ENCODE results near the gene GRIA1.
A peak's percentile ranks its signal among the peaks of the same experiment; 100 is the strongest.

GRIA1 gene

GRCh38 chr5:153555420-153556114 lies 65.1 kb downstream of the GRIA1 start:
- Histone ChIP-seq H2BK12ac (ENCODE audit: low read length in 2 of 2) (peak overlapping the region; percentile 69 to 73), H2BK120ac (ENCODE audit: low read depth, low read length) (no peak overlapping the region), H3K4me3 (ENCODE audit: insufficient read depth in 1 of 2, low read depth in 1 of 2, low read length in 2 of 2) (peak overlapping the region in 1 of 2 experiments; percentile 27), H3K9ac (ENCODE audit: low read length) (no peak overlapping the region), H4K91ac (ENCODE audit: low read length) (peak overlapping the region; percentile 3), H3K9me3 (ENCODE audit: control insufficient read depth, low read length) (no peaks in the 10 kb centered on the region), H3K18ac (ENCODE audit: low read depth in 1 of 2, low read length in 2 of 2) (peak overlapping the region in 1 of 2 experiments; percentile 14), H3K27me3 (ENCODE audit: control insufficient read depth in 1 of 2, insufficient read depth in 1 of 2, low read length in 2 of 2) (no peaks in the 10 kb centered on the region), H3K23ac (ENCODE audit: low read length in 2 of 2) (no peak overlapping the region), H2BK5ac (ENCODE audit: low read depth, low read length, poor library complexity, severe bottlenecking) (no peak overlapping the region), H3K27ac (ENCODE audit: low read length, poor library complexity, severe bottlenecking) (no peak overlapping the region), H3K14ac (ENCODE audit: low read length in 2 of 2) (peak overlapping the region in 1 of 2 experiments; percentile 62), H2AK5ac (ENCODE audit: low read length, severe bottlenecking) (no peak overlapping the region), H3K4me1 (ENCODE audit: control insufficient read depth, insufficient read depth, low read depth, low read length) (peaks cover 4% of the 10 kb centered on the region), H4K8ac (ENCODE audit: low read length) (peak overlapping the region; percentile 78), H3K4ac (ENCODE audit: low read depth in 1 of 2, low read length in 2 of 2) (no peak overlapping the region), H3K79me1 (replicated peaks; ENCODE audit: low read length, poor library complexity, severe bottlenecking) (no peaks in the 10 kb centered on the region), H3K36me3 (ENCODE audit: control insufficient read depth in 1 of 2, insufficient read depth in 2 of 2, low read depth in 1 of 2, low read length in 2 of 2) (no peaks in the 10 kb centered on the region), H2BK15ac (ENCODE audit: low read depth, poor library complexity, severe bottlenecking) (no peak overlapping the region), H3K4me2 (ENCODE audit: low read length, poor library complexity, severe bottlenecking) (no peak overlapping the region), H2AFZ (ENCODE audit: low read depth, low read length) (no peak overlapping the region)
- no peak for DNase-seq
- 85% methylated on average over 6 of the region's 6 CpGs for WGBS

DNA sequence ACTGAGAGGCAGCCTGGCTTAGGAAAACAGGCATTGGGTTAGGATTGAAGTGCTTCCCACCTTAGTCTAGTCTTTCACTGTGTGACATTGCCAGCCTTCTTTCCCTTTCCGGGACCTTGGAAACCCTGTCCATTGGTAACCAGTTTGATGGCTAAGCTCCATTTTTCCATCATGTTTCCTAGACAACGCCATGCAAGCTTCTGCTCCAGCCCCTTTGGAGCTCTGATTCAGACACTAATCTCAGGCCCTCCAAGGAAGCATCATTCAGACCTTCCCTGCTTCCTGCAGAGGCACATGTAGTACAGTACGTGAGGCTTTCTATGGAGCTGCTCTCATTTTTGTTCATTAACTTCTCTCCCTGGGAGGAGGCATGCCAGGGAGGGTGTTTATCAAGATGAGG lies 68.5 kb downstream of the GRIA1 start:
- Histone ChIP-seq H2BK5ac (ENCODE audit: low read depth, low read length, poor library complexity, severe bottlenecking) (no peak overlapping the region), H3K79me1 (replicated peaks; ENCODE audit: low read length, poor library complexity, severe bottlenecking) (no peaks in the 10 kb centered on the region), H4K8ac (ENCODE audit: low read length) (no peak overlapping the region), H3K4me2 (ENCODE audit: low read length, poor library complexity, severe bottlenecking) (no peak overlapping the region), H4K91ac (ENCODE audit: low read length) (peak overlapping the region; percentile 18), H3K18ac (ENCODE audit: low read depth in 1 of 2, low read length in 2 of 2) (peak overlapping the region in 1 of 2 experiments; percentile 37), H3K14ac (ENCODE audit: low read length in 2 of 2) (no peak overlapping the region), H2BK15ac (ENCODE audit: low read depth, poor library complexity, severe bottlenecking) (no peak overlapping the region), H3K36me3 (ENCODE audit: control insufficient read depth in 1 of 2, insufficient read depth in 2 of 2, low read depth in 1 of 2, low read length in 2 of 2) (no peaks in the 10 kb centered on the region), H2BK120ac (ENCODE audit: low read depth, low read length) (no peak overlapping the region), H3K27me3 (ENCODE audit: control insufficient read depth in 1 of 2, insufficient read depth in 1 of 2, low read length in 2 of 2) (no peaks in the 10 kb centered on the region), H3K4me3 (ENCODE audit: insufficient read depth in 1 of 2, low read depth in 1 of 2, low read length in 2 of 2) (no peak overlapping the region), H3K4ac (ENCODE audit: low read depth in 1 of 2, low read length in 2 of 2) (no peak overlapping the region), H3K23ac (ENCODE audit: low read length in 2 of 2) (no peak overlapping the region), H3K9ac (ENCODE audit: low read length) (no peak overlapping the region), H2AFZ (ENCODE audit: low read depth, low read length) (no peak overlapping the region), H3K9me3 (ENCODE audit: control insufficient read depth, low read length) (no peaks in the 10 kb centered on the region), H2BK12ac (ENCODE audit: low read length in 2 of 2) (peak overlapping the region in 1 of 2 experiments; percentile 38), H3K27ac (ENCODE audit: low read length, poor library complexity, severe bottlenecking) (no peak overlapping the region), H2AK5ac (ENCODE audit: low read length, severe bottlenecking) (no peak overlapping the region), H3K4me1 (ENCODE audit: control insufficient read depth, insufficient read depth, low read depth, low read length) (peaks cover 4% of the 10 kb centered on the region)
- DNase-seq, result no peak
- 83% methylated on average over 3 of the region's 3 CpGs for WGBS

- Histone ChIP-seq H3K9me3 (ENCODE audit: control insufficient read depth, low read length) (no peaks in the 10 kb centered on the region), H3K27me3 (ENCODE audit: control insufficient read depth in 1 of 2, insufficient read depth in 1 of 2, low read length in 2 of 2) (no peaks in the 10 kb centered on the region), H3K4me3 (ENCODE audit: insufficient read depth in 1 of 2, low read depth in 1 of 2, low read length in 2 of 2) (no peak overlapping the region), H3K9ac (ENCODE audit: low read length) (no peak overlapping the region), H3K14ac (ENCODE audit: low read length in 2 of 2) (no peak overlapping the region), H2AK5ac (ENCODE audit: low read length, severe bottlenecking) (no peak overlapping the region), H2BK120ac (ENCODE audit: low read depth, low read length) (no peak overlapping the region), H2BK12ac (ENCODE audit: low read length in 2 of 2) (peak overlapping the region in 1 of 2 experiments; percentile 72), H3K4me1 (ENCODE audit: control insufficient read depth, insufficient read depth, low read depth, low read length) (peaks cover 4% of the 10 kb centered on the region), H2AFZ (ENCODE audit: low read depth, low read length) (no peak overlapping the region), H3K23ac (ENCODE audit: low read length in 2 of 2) (no peak overlapping the region), H2BK15ac (ENCODE audit: low read depth, poor library complexity, severe bottlenecking) (no peak overlapping the region), H3K27ac (ENCODE audit: low read length, poor library complexity, severe bottlenecking) (no peak overlapping the region), H2BK5ac (ENCODE audit: low read depth, low read length, poor library complexity, severe bottlenecking) (no peak overlapping the region), H3K36me3 (ENCODE audit: control insufficient read depth in 1 of 2, insufficient read depth in 2 of 2, low read depth in 1 of 2, low read length in 2 of 2) (no peaks in the 10 kb centered on the region), H4K91ac (ENCODE audit: low read length) (no peak overlapping the region), H3K18ac (ENCODE audit: low read depth in 1 of 2, low read length in 2 of 2) (no peak overlapping the region), H3K79me1 (replicated peaks; ENCODE audit: low read length, poor library complexity, severe bottlenecking) (no peaks in the 10 kb centered on the region), H3K4ac (ENCODE audit: low read depth in 1 of 2, low read length in 2 of 2) (no peak overlapping the region), H3K4me2 (ENCODE audit: low read length, poor library complexity, severe bottlenecking) (no peak overlapping the region), H4K8ac (ENCODE audit: low read length) (no peak overlapping the region)
- WGBS, result no CpG with 5 or more reads among the region's 1 CpG
- peak; percentile 61 for DNase-seq
Observed at GRCh38 chr5:153559926-153560325, 69.5 kb downstream of the GRIA1 start.

DNA sequence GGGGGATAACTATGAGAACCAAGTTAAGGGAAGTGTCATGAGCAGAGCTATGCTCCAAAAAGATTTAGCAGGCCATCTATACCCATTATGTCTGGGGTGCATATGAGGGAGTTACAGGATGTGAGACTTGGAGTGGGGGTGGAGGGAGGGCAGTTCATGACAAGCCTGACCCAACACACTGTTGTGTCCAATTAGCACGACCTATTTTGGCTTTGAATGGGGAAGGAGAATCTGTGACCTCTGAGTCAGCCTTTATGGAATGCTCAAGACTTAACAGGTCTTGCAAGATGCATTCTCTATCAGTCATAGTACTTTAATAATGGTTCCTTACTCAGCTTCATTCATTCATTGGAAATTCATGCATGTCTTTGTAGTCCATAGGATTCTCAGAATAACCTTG lies 71.7 kb downstream of the GRIA1 start:
- peak; percentile 59 for DNase-seq
- Histone ChIP-seq H3K27me3 (ENCODE audit: control insufficient read depth in 1 of 2, insufficient read depth in 1 of 2, low read length in 2 of 2) (no peaks in the 10 kb centered on the region), H3K4me1 (ENCODE audit: control insufficient read depth, insufficient read depth, low read depth, low read length) (peaks cover 2% of the 10 kb centered on the region), H3K14ac (ENCODE audit: low read length in 2 of 2) (no peak overlapping the region), H3K4me2 (ENCODE audit: low read length, poor library complexity, severe bottlenecking) (no peak overlapping the region), H2BK12ac (ENCODE audit: low read length in 2 of 2) (no peak overlapping the region), H3K4ac (ENCODE audit: low read depth in 1 of 2, low read length in 2 of 2) (no peak overlapping the region), H2AK5ac (ENCODE audit: low read length, severe bottlenecking) (no peak overlapping the region), H4K8ac (ENCODE audit: low read length) (no peak overlapping the region), H2BK120ac (ENCODE audit: low read depth, low read length) (no peak overlapping the region), H3K18ac (ENCODE audit: low read depth in 1 of 2, low read length in 2 of 2) (no peak overlapping the region), H2BK5ac (ENCODE audit: low read depth, low read length, poor library complexity, severe bottlenecking) (no peak overlapping the region), H3K36me3 (ENCODE audit: control insufficient read depth in 1 of 2, insufficient read depth in 2 of 2, low read depth in 1 of 2, low read length in 2 of 2) (no peaks in the 10 kb centered on the region), H4K91ac (ENCODE audit: low read length) (no peak overlapping the region), H2AFZ (ENCODE audit: low read depth, low read length) (no peak overlapping the region), H2BK15ac (ENCODE audit: low read depth, poor library complexity, severe bottlenecking) (no peak overlapping the region), H3K4me3 (ENCODE audit: insufficient read depth in 1 of 2, low read depth in 1 of 2, low read length in 2 of 2) (no peak overlapping the region), H3K79me1 (replicated peaks; ENCODE audit: low read length, poor library complexity, severe bottlenecking) (no peaks in the 10 kb centered on the region), H3K9me3 (ENCODE audit: control insufficient read depth, low read length) (no peaks in the 10 kb centered on the region), H3K23ac (ENCODE audit: low read length in 2 of 2) (no peak overlapping the region), H3K27ac (ENCODE audit: low read length, poor library complexity, severe bottlenecking) (no peak overlapping the region), H3K9ac (ENCODE audit: low read length) (no peak overlapping the region)
- WGBS, result 0% methylated on average over 1 of the region's 1 CpG
